BJ (cell line): ENCODE results near the gene SOD3. TPM values are rescaled to one million over a fixed set of nuclear protein-coding genes. Genes with fewer than 3 reads are reported as not detected.
A peak's percentile ranks its signal among the peaks of the same experiment; 100 is the strongest.

ENCODE experiments used
- CTCF ChIA-PET: fragments of 350-600 bp; formaldehyde crosslinking; extraction: SDS; loops from one replicate; lab custom pipeline; 2021; ENCODE audit warnings: antibody characterized with exemption, inconsistent platforms; lab: Yijun Ruan, JAX
- POLR2A ChIA-PET: fragments of 300-600 bp; sonication (Branson Sonifier 250); formaldehyde crosslinking; extraction: SDS; loops from one replicate; lab custom pipeline; 2021; ENCODE audit warnings: antibody characterized with exemption; lab: Charles Lee
- DNase-seq: peaks from one replicate; pipeline ENCODE4 v3.0.0-alpha.2; 2011; ENCODE audit warnings: low read depth
- H3K27me3 ChIP-seq: 2 replicates; pipeline ENCODE4 v1.6.0; 2011; ENCODE audit warnings: low read length; ENCODE audit not compliant: control insufficient read depth, insufficient read depth
- H3K36me3 ChIP-seq: 2 replicates; pipeline ENCODE4 v1.5.1; 2011; ENCODE audit warnings: low read length; ENCODE audit not compliant: control insufficient read depth, insufficient read depth
- H3K4me3 ChIP-seq: 2 replicates; pipeline ENCODE4 v1.5.1; 2011; ENCODE audit warnings: low read depth, mild to moderate bottlenecking, control low read depth, low read length
- polyA plus RNA-seq: library from polyadenylated mRNA; depleted of rRNA; stranded (reverse); fragments of >200 nt; gene quantifications from 2 replicates; pipeline ENCODE4 v1.2.3, GENCODE V29; 2011
- TF ChIP-seq, protein P1 (sequence below): IDR thresholded peaks from 2 replicates; pipeline ENCODE4 v1.5.1; 2011; ENCODE audit warnings: low read depth, mild to moderate bottlenecking, control low read depth, inconsistent platforms, low read length, moderate library complexity; ENCODE audit not compliant: insufficient read depth

SOD3 gene
- polyA plus RNA-seq, 1 experiment, result 25.7 TPM

DNA sequence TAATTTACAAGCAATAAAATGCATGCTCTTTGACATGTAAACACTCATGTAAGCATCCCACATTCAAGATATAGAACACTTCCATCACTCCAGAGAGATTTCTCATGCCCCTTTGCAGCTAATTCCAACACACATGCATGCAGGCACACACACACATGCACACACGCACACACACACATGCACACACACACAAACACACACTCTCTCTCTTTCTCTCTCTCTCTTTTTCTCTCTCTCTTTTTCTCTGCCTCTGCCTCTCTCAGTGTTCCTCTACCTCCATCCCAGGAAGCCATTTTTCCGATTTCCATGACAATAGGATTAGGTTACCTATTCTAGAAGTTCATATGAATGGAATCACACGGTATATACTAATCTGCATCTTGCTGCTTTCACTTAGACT is 11.9 kb upstream of the SOD3 start:
- TF ChIP-seq, protein P1, sequence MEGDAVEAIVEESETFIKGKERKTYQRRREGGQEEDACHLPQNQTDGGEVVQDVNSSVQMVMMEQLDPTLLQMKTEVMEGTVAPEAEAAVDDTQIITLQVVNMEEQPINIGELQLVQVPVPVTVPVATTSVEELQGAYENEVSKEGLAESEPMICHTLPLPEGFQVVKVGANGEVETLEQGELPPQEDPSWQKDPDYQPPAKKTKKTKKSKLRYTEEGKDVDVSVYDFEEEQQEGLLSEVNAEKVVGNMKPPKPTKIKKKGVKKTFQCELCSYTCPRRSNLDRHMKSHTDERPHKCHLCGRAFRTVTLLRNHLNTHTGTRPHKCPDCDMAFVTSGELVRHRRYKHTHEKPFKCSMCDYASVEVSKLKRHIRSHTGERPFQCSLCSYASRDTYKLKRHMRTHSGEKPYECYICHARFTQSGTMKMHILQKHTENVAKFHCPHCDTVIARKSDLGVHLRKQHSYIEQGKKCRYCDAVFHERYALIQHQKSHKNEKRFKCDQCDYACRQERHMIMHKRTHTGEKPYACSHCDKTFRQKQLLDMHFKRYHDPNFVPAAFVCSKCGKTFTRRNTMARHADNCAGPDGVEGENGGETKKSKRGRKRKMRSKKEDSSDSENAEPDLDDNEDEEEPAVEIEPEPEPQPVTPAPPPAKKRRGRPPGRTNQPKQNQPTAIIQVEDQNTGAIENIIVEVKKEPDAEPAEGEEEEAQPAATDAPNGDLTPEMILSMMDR, result no peak
- no peaks in the 10 kb centered on the region for H3K27me3 ChIP-seq
- no peaks in the 10 kb centered on the region for H3K36me3 ChIP-seq
- ChIA-PET CTCF (no interaction called here), POLR2A (no interaction called here)
- DNase-seq, result no peak
- H3K4me3 ChIP-seq, result no peak overlapping the region

DNA sequence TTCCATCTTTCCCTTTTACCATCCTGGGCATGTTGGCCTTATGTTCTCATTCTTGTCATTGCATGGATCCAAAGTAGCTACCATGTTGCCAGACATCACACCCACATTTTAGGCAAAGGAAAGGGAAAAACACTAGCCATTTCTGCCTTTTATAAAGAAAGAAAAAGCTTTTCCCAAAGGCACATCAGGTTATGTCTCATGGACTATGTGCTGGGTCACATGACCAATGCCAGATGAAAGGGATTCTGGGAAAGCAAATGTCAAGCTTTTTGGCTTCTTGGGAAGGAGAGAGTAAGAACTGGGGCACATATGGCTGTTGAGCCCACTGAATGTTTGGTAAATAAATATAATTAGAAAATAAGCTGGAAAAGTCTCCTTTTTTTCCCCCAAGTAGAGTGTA is 4.3 kb upstream of the SOD3 start:
- Histone ChIP-seq H3K4me3 (no peak overlapping the region), H3K27me3 (no peaks in the 10 kb centered on the region), H3K36me3 (no peaks in the 10 kb centered on the region)
- DNase-seq, result no peak
- POLR2A ChIA-PET, result no interaction called here
- CTCF ChIA-PET, result interaction anchor here (1.4 kb wide), 1 partner anchor 12 kb away, joined by 3 read pairs; no protein-coding TSS in a partner anchor
- TF ChIP-seq, protein P1, result no peak

DNA sequence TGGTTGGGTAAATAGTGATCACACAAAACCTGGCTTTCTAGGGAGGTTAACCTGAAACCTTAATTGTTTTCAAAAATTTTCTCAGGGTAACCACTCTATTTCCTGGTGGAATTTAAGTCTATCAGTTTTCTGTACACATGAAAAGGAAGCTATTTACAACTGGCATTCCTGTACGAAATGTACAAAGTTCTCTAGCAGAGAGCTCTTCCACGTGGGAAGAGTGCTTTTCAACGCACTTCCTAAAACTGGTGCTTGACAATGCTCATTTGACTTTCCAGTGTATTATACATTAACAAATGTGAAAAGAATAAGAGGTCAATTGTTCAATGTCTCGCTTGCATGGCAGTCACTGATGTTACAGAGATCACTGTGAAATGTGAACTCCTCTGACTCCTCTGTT is 2.8 kb upstream of the SOD3 start:
- POLR2A ChIA-PET, result interaction anchor here (0.5 kb wide), 1 partner anchor 235 kb away, joined by 9 read pairs; no protein-coding TSS in a partner anchor
- TF ChIP-seq, protein P1, result no peak
- H3K36me3 ChIP-seq, result no peaks in the 10 kb centered on the region
- H3K27me3 ChIP-seq, result 0 out of 2 replicates have a peak, but pooled peaks cover 1% of the 10 kb centered on the region
- no peak overlapping the region for H3K4me3 ChIP-seq
- DNase-seq, result no peak
- CTCF ChIA-PET, result interaction anchor here (1.0 to 3.3 kb wide), 4 partner anchors 10 to 103 kb away, joined by 3 to 12 read pairs (median 4); no protein-coding TSS in a partner anchor

DNA sequence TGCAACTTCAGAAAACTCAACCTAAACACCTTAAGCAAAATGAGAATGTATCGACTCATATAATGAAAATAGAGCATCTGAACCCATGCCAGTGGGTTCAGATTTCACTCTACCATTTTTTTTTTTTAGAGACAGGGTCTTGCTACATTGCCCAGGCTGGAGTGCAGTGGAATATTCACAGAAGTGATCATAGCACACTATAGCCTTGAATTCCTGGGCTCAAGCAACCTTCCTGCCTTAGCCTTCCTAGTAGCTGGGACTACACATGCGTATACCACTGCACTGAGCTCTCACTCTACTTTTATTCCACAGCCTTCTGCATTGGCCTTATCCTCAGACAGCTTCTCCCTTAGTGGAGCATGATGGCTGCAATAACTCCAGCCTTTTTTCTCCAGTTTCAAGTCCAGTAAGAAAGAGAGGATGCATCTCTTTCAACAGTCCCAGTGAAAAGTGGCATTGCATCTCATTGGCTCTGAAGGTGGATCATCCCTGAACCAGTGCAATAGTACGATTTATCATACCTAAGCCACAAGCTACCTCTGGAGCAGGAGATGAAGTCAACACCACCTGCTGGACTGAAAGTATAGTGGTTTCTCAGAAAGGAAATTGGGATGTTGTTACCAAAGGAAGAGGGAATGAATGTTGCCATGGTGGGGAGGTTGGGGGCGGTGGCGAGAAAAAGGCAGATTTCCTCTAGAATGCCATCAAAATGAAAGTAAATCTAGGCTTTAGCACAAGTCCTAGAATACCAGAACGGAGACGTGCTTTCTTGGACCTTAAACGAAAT is 2.0 kb upstream of the SOD3 start:
- H3K4me3 ChIP-seq, result no peak overlapping the region
- H3K36me3 ChIP-seq, result no peaks in the 10 kb centered on the region
- POLR2A ChIA-PET, result no interaction called here
- CTCF ChIA-PET, result interaction anchor here (1.0 to 3.3 kb wide), 8 partner anchors 9 to 304 kb away, joined by 3 to 12 read pairs (median 4); no protein-coding TSS in a partner anchor
- 0 out of 2 replicates have a peak, but pooled peaks cover 1% of the 10 kb centered on the region for H3K27me3 ChIP-seq
- TF ChIP-seq, protein P1, result peak; percentile 29; the same call in 1 of the 2 replicates
- no peak for DNase-seq

DNA sequence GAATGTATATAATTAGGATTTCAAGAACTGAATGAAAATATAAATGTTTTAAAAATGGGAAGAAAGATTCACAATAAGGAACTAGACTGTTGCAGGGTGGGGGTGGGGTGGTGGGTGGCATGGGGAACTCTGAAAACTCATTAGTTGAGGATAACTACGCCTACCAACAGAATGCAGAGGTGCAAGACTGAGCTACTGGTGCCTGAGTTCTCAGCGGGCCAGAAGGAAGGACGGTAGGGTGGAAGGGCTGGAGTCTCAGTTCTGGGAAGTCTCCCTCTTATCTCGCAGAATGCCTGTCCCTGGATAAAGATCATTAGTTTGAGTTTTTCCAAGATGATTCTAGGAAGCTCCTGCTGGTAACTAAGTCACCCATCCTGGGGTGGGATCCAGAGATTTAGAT is 1.3 kb upstream of the SOD3 start:
- TF ChIP-seq, protein P1, result no peak
- DNase-seq, result no peak
- ChIA-PET CTCF (interaction anchor here (1.2 to 3.3 kb wide), 5 partner anchors 9 to 305 kb away, joined by 3 to 12 read pairs (median 8); no protein-coding TSS in a partner anchor), POLR2A (interaction anchor here (0.6 kb wide), 1 partner anchor 14 kb away, joined by 4 read pairs; no protein-coding TSS in a partner anchor)
- H3K27me3 ChIP-seq, result 0 out of 2 replicates have a peak, but pooled peaks cover 1% of the 10 kb centered on the region
- no peak overlapping the region for H3K4me3 ChIP-seq
- no peaks in the 10 kb centered on the region for H3K36me3 ChIP-seq
